ENCODE data around the gene EIF2AK2. TPM values are rescaled to one million over a fixed set of nuclear protein-coding genes. Genes with fewer than 3 reads are reported as not detected.

The EIF2AK2 gene
- total RNA-seq, 1 donor from 2014 or later, result 23.8 TPM

DNA sequence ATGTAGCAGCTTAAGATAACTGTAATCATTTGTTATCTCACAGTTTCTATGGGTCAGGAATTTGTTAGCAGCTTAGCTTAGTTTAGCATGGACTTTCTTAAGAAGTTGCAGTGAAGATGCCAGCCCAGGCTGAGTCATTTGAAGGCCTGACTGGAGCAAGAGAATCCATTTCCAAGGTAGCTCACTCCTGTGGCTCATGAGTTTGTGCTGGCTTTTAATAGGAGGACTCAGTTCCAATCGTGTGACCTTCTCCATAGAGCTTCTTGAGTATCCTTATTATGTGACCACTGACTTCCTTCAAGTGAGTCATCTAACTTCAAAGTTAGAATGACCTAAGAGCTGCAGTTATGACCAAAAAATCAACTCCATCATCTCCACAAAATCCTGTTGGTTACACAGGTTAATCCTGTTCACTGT lies 71.0 kb downstream of the EIF2AK2 start:
- Histone ChIP-seq H3K4me1 (peaks cover 44% of the 10 kb centered on the region), H3K27me3 (ENCODE audit: low read depth) (no peaks in the 10 kb centered on the region), H3K36me3 (peaks cover 33% of the 10 kb centered on the region), H3K27ac (replicated peaks) (no peak overlapping the region), H3K9me3 (replicated peaks) (no peaks in the 10 kb centered on the region), H3K4me3 (no peak overlapping the region)
- no peak for DNase-seq
- TF ChIP-seq, protein P1, sequence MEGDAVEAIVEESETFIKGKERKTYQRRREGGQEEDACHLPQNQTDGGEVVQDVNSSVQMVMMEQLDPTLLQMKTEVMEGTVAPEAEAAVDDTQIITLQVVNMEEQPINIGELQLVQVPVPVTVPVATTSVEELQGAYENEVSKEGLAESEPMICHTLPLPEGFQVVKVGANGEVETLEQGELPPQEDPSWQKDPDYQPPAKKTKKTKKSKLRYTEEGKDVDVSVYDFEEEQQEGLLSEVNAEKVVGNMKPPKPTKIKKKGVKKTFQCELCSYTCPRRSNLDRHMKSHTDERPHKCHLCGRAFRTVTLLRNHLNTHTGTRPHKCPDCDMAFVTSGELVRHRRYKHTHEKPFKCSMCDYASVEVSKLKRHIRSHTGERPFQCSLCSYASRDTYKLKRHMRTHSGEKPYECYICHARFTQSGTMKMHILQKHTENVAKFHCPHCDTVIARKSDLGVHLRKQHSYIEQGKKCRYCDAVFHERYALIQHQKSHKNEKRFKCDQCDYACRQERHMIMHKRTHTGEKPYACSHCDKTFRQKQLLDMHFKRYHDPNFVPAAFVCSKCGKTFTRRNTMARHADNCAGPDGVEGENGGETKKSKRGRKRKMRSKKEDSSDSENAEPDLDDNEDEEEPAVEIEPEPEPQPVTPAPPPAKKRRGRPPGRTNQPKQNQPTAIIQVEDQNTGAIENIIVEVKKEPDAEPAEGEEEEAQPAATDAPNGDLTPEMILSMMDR (IDR thresholded peaks at IDR 0.05; ENCODE audit: borderline replicate concordance), result no peak
- intact Hi-C loops (cut with micrococcal nuclease), result no loop called here

DNA sequence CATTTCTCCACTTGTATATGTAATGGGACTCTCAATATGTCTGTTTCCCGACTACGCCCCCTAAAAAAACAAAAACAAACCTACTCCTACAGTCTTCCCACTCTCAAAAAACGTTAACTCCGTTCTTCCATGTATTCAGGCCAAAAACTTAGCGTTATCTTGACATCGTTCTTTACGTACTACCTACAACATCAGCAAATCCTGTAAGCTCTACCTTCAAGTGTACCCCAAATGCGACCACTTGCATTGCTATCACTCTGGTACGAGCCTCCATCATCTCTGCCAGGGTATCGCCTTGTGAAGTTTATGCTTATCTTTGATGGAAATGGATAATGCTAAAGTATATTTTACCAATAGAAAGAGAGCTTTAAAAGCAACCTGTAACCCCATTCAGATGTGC lies 72.0 kb downstream of the EIF2AK2 start:
- H3K9me3 ChIP-seq (replicated peaks), result no peaks in the 10 kb centered on the region
- TF ChIP-seq, protein P1 (IDR thresholded peaks at IDR 0.05; ENCODE audit: borderline replicate concordance), result no peak
- intact Hi-C loops (cut with micrococcal nuclease), result no loop called here
- peaks cover 30% of the 10 kb centered on the region for H3K36me3 ChIP-seq
- DNase-seq, result no peak
- peak overlapping the region; percentile 94 for H3K4me3 ChIP-seq
- no peaks in the 10 kb centered on the region for H3K27me3 ChIP-seq (ENCODE audit: low read depth)
- H3K4me1 ChIP-seq, result peaks cover 54% of the 10 kb centered on the region
- H3K27ac ChIP-seq (replicated peaks), result peak overlapping the region; percentile 90

DNA sequence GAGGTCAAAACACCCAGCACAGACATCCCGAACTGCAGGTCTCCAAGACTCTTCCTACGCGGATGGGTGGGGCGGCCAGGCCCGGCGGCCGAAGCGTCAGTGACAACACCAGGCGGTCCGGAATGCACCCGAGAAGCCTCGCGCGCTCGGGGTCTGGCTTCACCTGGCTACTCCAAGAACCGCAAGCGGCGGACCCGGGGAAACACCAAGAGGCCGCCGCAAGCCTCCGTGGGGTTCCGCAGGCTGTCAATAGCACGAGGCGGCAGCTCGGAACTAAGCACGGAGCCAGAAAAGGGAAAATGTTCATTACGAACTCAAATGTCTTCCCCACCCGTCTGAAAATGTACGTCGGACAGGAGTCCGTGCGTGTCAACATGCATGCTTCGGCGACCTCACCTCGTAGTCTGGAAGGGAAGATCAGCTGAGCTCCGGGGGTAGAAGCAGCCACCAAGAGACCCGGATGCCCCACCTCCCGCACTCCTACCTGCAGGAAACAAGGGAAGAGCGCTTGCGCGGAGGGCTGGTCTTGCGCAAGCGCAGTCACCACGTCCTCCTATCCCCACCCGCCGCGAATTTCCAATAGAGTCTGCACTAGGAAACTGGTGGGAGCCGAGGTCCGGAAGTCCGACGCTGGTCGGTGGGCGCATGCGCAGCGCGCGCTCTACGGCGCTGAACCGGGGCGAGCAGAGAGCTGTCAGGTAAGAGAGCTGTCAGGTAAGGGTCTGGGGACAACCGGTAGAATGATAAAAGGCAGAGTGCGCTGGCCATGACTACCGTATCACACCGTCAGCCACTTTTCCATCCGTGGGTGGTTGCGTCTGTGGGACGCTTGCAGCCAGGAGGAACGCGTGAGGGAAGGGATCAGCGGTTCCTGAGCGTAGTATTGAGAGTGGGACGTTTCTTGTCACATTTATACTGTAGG lies 72.6 kb downstream of the EIF2AK2 start, which contains the start of the genes GPATCH11 and HEATR5B:
TSS of gene GPATCH11 (plus strand) at position 646 of the 922 bp plus-strand sequence. CDS start 3,864 bp downstream, outside the sequence.
TSS of gene HEATR5B (minus strand) at position 500 of the 922 bp plus-strand sequence. CDS start 958 bp downstream, outside the sequence.
- peaks cover 23% of the 10 kb centered on the region for H3K36me3 ChIP-seq
- peaks cover 58% of the 10 kb centered on the region for H3K4me1 ChIP-seq
- peak within 1 kb of the TSS; percentile 94 for H3K4me3 ChIP-seq
- DNase-seq, result peak; percentile 92
- peak within 1 kb of the TSS; percentile 90 for H3K27ac ChIP-seq (replicated peaks)
- TF ChIP-seq, protein P1 (IDR thresholded peaks at IDR 0.05; ENCODE audit: borderline replicate concordance), result no peak
- H3K27me3 ChIP-seq (ENCODE audit: low read depth), result no peaks in the 10 kb centered on the region
- no peaks in the 10 kb centered on the region for H3K9me3 ChIP-seq (replicated peaks)
- intact Hi-C loops (cut with micrococcal nuclease), result no loop called here

DNA sequence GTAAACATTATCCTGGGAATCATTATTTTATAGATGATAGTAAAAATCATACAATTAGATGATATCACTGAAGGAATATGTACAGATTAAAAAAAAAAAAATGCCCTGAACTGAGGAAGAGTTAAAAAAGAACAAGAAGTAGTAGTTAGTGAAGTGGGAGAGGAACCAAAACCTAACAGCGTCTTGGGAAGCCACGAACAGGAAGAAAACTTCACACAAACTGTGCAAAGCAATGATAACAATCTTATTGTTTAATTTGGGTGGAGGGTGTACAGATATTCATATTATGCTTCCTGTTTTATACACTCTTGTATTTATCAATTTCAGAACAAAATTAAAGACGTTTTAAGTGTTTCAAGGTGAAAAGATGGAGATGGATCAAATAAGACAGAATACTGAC lies 76.1 kb downstream of the EIF2AK2 start:
- Histone ChIP-seq H3K36me3 (peaks cover 50% of the 10 kb centered on the region), H3K9me3 (replicated peaks) (no peaks in the 10 kb centered on the region), H3K27ac (replicated peaks) (peak overlapping the region; percentile 32), H3K27me3 (ENCODE audit: low read depth) (no peaks in the 10 kb centered on the region), H3K4me1 (peaks cover 58% of the 10 kb centered on the region), H3K4me3 (no peak overlapping the region)
- no peak for DNase-seq
- TF ChIP-seq, protein P1 (IDR thresholded peaks at IDR 0.05; ENCODE audit: borderline replicate concordance), result no peak
- intact Hi-C loops (cut with micrococcal nuclease), result no loop called here

DNA sequence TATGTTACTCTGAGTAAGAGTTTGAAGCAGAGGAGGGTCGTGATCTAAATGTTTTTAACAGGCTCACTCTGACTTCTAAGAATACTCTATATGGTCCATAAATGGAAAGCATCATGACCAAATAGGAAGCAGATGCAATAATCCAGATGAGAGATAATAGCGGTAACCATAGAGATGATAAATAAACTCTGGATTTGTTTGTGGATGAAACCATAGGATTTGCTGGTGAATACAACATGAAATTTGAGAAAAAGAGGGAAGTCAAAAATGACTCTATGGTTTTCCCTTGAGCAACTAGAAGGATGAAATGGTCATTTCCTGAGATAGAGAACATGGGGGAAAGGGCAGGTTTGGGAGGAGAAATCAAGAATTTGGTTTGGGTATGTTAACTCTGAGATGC lies 76.5 kb downstream of the EIF2AK2 start:
- intact Hi-C loops (cut with micrococcal nuclease), result no loop called here
- Histone ChIP-seq H3K4me3 (no peak overlapping the region), H3K9me3 (replicated peaks) (no peaks in the 10 kb centered on the region), H3K4me1 (peaks cover 55% of the 10 kb centered on the region), H3K27me3 (ENCODE audit: low read depth) (no peaks in the 10 kb centered on the region), H3K27ac (replicated peaks) (peak overlapping the region; percentile 32), H3K36me3 (peaks cover 54% of the 10 kb centered on the region)
- no peak for DNase-seq
- TF ChIP-seq, protein P1 (IDR thresholded peaks at IDR 0.05; ENCODE audit: borderline replicate concordance), result no peak
